ENCODE results near the gene CHMP4A.
"Not testable (repeated sequence)": the region's sequence is repeated elsewhere in the genome, so short reads cannot be mapped to it uniquely, and the experiment has no call there.

CHMP4A gene

GRCh38 chr14:24232645-24233537 lies 19.6 kb upstream of the CHMP4A start, which contains the start of gene GMPR2:
Gene GMPR2, plus strand, starts transcription at chr14:24232929. Its CDS starts 325 bp downstream, at chr14:24233254.
- TF ChIP-seq CTCF (IDR thresholded peaks at IDR 0.05; ENCODE audit: low read depth, low read length): no peak
- in situ Hi-C loops (cut with HindIII; ENCODE audit: low sequenced_read_pairs): no loop called here
- DNase-seq (ENCODE audit: low read depth, low spot score): no peak
- H3K4me3 ChIP-seq (ENCODE audit: low read depth, low read length): peak within 1 kb of the TSS; percentile 81

- in situ Hi-C loops (cut with HindIII; ENCODE audit: low sequenced_read_pairs): no loop called here
- H3K4me3 ChIP-seq (ENCODE audit: low read depth, low read length): peak within 1 kb of the TSS; percentile 81
- DNase-seq (ENCODE audit: low read depth, low spot score): peak; percentile 97
- TF ChIP-seq CTCF (IDR thresholded peaks at IDR 0.05; ENCODE audit: low read depth, low read length): no peak
Measured at GRCh38 chr14:24232121-24232644, 18.9 kb upstream of the CHMP4A start, which contains the start of gene NEDD8. Gene NEDD8, minus strand, starts transcription at chr14:24232367. Its CDS starts 100 bp downstream, at chr14:24232267.

GRCh38 chr14:24231263-24232120 lies 18.2 kb upstream of the CHMP4A start:
- no peak for TF ChIP-seq CTCF (IDR thresholded peaks at IDR 0.05; ENCODE audit: low read depth, low read length)
- in situ Hi-C loops (cut with HindIII; ENCODE audit: low sequenced_read_pairs): no loop called here
- no peak for DNase-seq (ENCODE audit: low read depth, low spot score)
- H3K4me3 ChIP-seq (ENCODE audit: low read depth, low read length): peak overlapping the region; percentile 81

- TF ChIP-seq CTCF (IDR thresholded peaks at IDR 0.05; ENCODE audit: low read depth, low read length): no peak
- in situ Hi-C loops (cut with HindIII; ENCODE audit: low sequenced_read_pairs): no loop called here
- DNase-seq (ENCODE audit: low read depth, low spot score): no peak
Measured at GRCh38 chr14:24228902-24229301, 15.6 kb upstream of the CHMP4A start.

GRCh38 chr14:24226473-24226872 lies 13.2 kb upstream of the CHMP4A start:
- no peak for TF ChIP-seq CTCF (IDR thresholded peaks at IDR 0.05; ENCODE audit: low read depth, low read length)
- in situ Hi-C loops (cut with HindIII; ENCODE audit: low sequenced_read_pairs): no loop called here
- H3K4me3 ChIP-seq (ENCODE audit: low read depth, low read length): no peak overlapping the region
- DNase-seq (ENCODE audit: low read depth, low spot score): no peak

More at GRCh38 chr14:24228902-24229301, 15.6 kb upstream of the CHMP4A start:
- H3K4me3 ChIP-seq (ENCODE audit: low read depth, low read length): no peak overlapping the region

GRCh38 chr14:24224618-24225071 lies 11.4 kb upstream of the CHMP4A start:
- DNase-seq (ENCODE audit: low read depth, low spot score): peak; percentile 78
- in situ Hi-C loops (cut with HindIII; ENCODE audit: low sequenced_read_pairs): no loop called here

DNA sequence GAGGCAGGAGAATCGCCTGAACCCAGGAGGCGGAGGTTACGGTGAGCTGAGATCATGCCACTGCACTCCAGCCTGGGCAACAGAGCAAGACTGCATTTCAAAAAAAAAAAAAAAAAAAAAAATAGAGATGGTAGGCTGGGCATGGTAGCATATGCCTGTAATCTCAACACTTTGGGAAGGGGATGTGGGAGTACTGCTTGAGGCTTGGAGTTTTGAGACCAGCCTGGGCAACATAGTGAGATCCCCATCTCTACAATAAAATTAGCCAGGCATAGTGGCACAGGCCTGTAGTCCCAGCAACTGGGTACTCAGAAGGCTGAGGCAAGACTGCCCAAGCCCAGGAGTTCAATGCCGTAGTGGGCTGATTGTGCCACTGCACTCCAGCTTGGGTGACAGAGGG lies 9.7 kb upstream of the CHMP4A start:
- in situ Hi-C loops (cut with HindIII; ENCODE audit: low sequenced_read_pairs); DNase-seq (ENCODE audit: low read depth, low spot score); H3K4me3 ChIP-seq (ENCODE audit: low read depth, low read length): not testable (repeated sequence)

More at GRCh38 chr14:24224618-24225071, 11.4 kb upstream of the CHMP4A start:
- no peak for TF ChIP-seq CTCF (IDR thresholded peaks at IDR 0.05; ENCODE audit: low read depth, low read length)
- no peak overlapping the region for H3K4me3 ChIP-seq (ENCODE audit: low read depth, low read length)
